ENCODE data around the gene CHN1.

The CHN1 gene

GRCh38 chr2:175004980-175005732 lies at the start of gene CHN1:
Gene CHN1 (minus strand): TSS chr2:175005381. CDS start chr2:175004912, 469 bp downstream.
- DNase-seq: peak; percentile 30

GRCh38 chr2:175054340-175054739 lies 49.2 kb upstream of the CHN1 start:
- no peak for DNase-seq

- no peak for DNase-seq
Observed at GRCh38 chr2:175049661-175050060, 44.5 kb upstream of the CHN1 start.

GRCh38 chr2:175048275-175048674 lies 43.1 kb upstream of the CHN1 start:
- no peak for DNase-seq

GRCh38 chr2:175039490-175039889 lies 34.3 kb upstream of the CHN1 start:
- DNase-seq: no peak

- no peak for DNase-seq
Observed at GRCh38 chr2:175039031-175039430, 33.9 kb upstream of the CHN1 start.

- DNase-seq: no peak
Observed at GRCh38 chr2:175037941-175038340, 32.8 kb upstream of the CHN1 start.

GRCh38 chr2:175036582-175037018 lies 31.4 kb upstream of the CHN1 start:
- peak; percentile 20 for DNase-seq

- no peak for DNase-seq
Observed at GRCh38 chr2:175035806-175036205, 30.6 kb upstream of the CHN1 start.

GRCh38 chr2:175034716-175035115 lies 29.5 kb upstream of the CHN1 start:
- no peak for DNase-seq

GRCh38 chr2:175030380-175031271 lies 25.4 kb upstream of the CHN1 start:
- DNase-seq: peak; percentile 31

GRCh38 chr2:175027755-175028154 lies 22.6 kb upstream of the CHN1 start:
- no peak for DNase-seq

GRCh38 chr2:175026385-175026784 lies 21.2 kb upstream of the CHN1 start:
- DNase-seq: no peak

- no peak for DNase-seq
Observed at GRCh38 chr2:175025946-175026345, 20.8 kb upstream of the CHN1 start.

GRCh38 chr2:175025233-175025632 lies 20.1 kb upstream of the CHN1 start:
- no peak for DNase-seq

GRCh38 chr2:175022923-175023322 lies 17.7 kb upstream of the CHN1 start:
- no peak for DNase-seq

- DNase-seq: no peak
Observed at GRCh38 chr2:175019566-175020327, 14.6 kb upstream of the CHN1 start.

GRCh38 chr2:175017618-175018414 lies 12.6 kb upstream of the CHN1 start:
- DNase-seq: no peak

- no peak for DNase-seq
Observed at GRCh38 chr2:175015340-175015739, 10.2 kb upstream of the CHN1 start.

GRCh38 chr2:175012516-175012915 lies 7.3 kb upstream of the CHN1 start:
- DNase-seq: no peak

- no peak for DNase-seq
Observed at GRCh38 chr2:175011505-175011904, 6.3 kb upstream of the CHN1 start.

- no peak for DNase-seq
Observed at GRCh38 chr2:175010848-175011254, 5.7 kb upstream of the CHN1 start.
